ENCODE measurements around the gene KCNG4. TPM values are rescaled to one million over a fixed set of nuclear protein-coding genes. Genes with fewer than 3 reads are reported as not detected.

The KCNG4 gene
- polyA plus RNA-seq, 1 donor from 2014 or later = not detected

Other genes starting within 250 kb of the KCNG4 start
- not detected for gene SLC38A8, start 197.2 kb downstream of the KCNG4 start, polyA plus RNA-seq
- 52.2 TPM for gene MBTPS1, start 123.1 kb downstream of the KCNG4 start, polyA plus RNA-seq
- gene HSDL1, start 94.8 kb downstream of the KCNG4 start, polyA plus RNA-seq = 12.3 TPM
- gene DNAAF1, start 94.7 kb downstream of the KCNG4 start, polyA plus RNA-seq = not detected
- gene TAF1C, start 53.0 kb downstream of the KCNG4 start, polyA plus RNA-seq = 6.5 TPM
- not detected for gene ADAD2, start 48.9 kb downstream of the KCNG4 start, polyA plus RNA-seq
- gene WFDC1, start 54.9 kb upstream of the KCNG4 start, polyA plus RNA-seq = not detected
- not detected for gene ATP2C2, start 128.5 kb upstream of the KCNG4 start, polyA plus RNA-seq

Measured in IgD-negative memory B cell (primary cell).